ENCODE results near the gene SIGMAR1. TPM values are rescaled to one million over a fixed set of nuclear protein-coding genes. Genes with fewer than 3 reads are reported as not detected.

The SIGMAR1 gene
- total RNA-seq, 4 donors from 2014 or later, result 73.4 to 90.3 (median 83.9) TPM

DNA sequence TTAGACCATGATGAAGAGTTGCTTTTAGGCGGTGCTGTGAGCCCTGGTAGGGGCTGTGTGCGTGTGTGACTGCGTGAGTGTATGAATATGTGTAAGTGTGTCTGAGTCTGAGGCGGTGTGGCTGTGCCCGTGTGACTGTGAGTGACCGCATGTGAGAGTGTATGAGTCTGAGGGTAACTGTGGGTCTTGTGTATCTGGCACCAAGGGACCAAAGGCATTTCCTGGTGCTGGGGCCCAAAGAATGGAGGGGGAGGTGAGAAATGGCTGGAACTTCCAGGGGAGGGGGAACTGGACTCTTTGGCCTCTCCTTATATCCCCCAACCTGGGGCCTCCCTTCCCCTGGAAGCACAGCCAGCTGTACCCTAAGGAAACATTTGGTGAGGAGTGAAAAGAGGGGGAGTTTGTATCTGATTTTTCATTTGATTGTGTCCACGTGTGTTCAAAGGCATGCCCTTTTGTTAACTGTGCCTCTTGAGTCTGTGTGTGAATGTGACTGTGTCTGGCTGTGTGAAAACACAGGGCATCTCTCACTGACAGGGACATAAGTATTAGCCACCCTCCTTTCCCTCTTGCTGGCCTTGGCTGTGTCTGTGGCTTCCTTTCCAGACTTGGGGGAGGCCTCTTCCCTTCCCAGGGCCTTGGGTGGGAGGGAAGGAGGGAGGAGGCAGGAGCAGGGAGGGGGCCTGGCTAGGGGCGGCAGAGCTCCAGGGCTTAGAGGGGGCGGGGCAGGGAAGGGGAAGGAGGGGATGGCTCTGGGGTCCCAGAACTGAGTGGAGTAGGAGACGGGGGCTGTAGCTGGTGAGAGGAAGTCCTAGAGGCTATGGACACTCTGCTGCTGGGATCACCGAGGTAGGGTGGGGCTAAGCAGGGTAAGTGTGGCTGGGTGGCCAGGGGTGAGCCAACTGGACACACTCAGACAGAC, 15.8 kb upstream of the SIGMAR1 start:
- peaks cover 45 to 63% (median 56%) of the 10 kb centered on the region in 4 donors for H3K4me1 ChIP-seq
- intact Hi-C loops (cut with DNase I), result loop anchor here (10.0 kb wide), 1 partner anchor 59 kb away; no protein-coding TSS in a partner anchor

DNA sequence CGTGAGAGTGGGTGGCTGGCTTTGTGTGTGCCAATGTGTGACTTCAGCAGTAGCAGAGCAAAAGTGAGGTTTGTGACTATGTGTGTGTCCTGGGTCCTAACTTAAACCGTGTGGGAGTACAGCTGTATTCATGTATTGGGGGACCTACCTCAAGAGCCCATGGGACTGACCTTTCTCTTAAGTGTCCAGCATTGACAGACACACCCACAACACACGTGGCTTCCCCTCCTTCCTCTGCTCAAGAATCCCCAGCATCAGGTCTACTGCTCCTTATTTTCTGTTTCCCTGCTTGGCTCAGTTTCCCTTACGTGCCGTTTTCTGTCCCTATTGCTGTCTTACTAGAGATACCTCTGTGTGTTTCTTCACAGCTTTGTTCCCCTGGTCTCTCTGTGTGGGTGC, 15.0 kb upstream of the SIGMAR1 start:
- Histone ChIP-seq H3K27ac (replicated peaks in 1 of 4) (peak overlapping the region; percentile 80 to 83 (median 82)), H3K4me3 (peak overlapping the region; percentile 51 to 62 (median 58)), H3K4me1 (peaks cover 53 to 71% (median 64%) of the 10 kb centered on the region in 4 donors), H3K27me3 (no peaks in the 10 kb centered on the region), H3K36me3 (peaks cover 10 to 26% (median 20%) of the 10 kb centered on the region in 4 donors), H3K9me3 (no peaks in the 10 kb centered on the region)
- TF ChIP-seq POLR2AphosphoS5 (IDR thresholded peaks at IDR 0.05), result no peak
- TF ChIP-seq, protein P1, sequence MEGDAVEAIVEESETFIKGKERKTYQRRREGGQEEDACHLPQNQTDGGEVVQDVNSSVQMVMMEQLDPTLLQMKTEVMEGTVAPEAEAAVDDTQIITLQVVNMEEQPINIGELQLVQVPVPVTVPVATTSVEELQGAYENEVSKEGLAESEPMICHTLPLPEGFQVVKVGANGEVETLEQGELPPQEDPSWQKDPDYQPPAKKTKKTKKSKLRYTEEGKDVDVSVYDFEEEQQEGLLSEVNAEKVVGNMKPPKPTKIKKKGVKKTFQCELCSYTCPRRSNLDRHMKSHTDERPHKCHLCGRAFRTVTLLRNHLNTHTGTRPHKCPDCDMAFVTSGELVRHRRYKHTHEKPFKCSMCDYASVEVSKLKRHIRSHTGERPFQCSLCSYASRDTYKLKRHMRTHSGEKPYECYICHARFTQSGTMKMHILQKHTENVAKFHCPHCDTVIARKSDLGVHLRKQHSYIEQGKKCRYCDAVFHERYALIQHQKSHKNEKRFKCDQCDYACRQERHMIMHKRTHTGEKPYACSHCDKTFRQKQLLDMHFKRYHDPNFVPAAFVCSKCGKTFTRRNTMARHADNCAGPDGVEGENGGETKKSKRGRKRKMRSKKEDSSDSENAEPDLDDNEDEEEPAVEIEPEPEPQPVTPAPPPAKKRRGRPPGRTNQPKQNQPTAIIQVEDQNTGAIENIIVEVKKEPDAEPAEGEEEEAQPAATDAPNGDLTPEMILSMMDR (IDR thresholded peaks at IDR 0.05), result no peak
- no peak for TF ChIP-seq EP300 (IDR thresholded peaks at IDR 0.05)
- TF ChIP-seq POLR2A (IDR thresholded peaks at IDR 0.05; ENCODE audit: low read depth), result no peak
- DNase-seq (ENCODE audit: extremely low spot score), result no peak
- intact Hi-C loops (cut with DNase I), result loop anchor here (10.0 kb wide), 1 partner anchor 58 kb away; no protein-coding TSS in a partner anchor
- WGBS, result 16% methylated on average over 5 of the region's 5 CpGs

More for the DNA sequence above, 15.8 kb upstream of the SIGMAR1 start:
- Histone ChIP-seq H3K9me3 (no peaks in the 10 kb centered on the region), H3K27me3 (no peaks in the 10 kb centered on the region), H3K4me3 (peak overlapping the region; percentile 51 to 62 (median 58)), H3K36me3 (peaks cover 10 to 29% (median 21%) of the 10 kb centered on the region in 4 donors), H3K27ac (replicated peaks in 1 of 4) (peak overlapping the region; percentile 80 to 83 (median 82))
- no peak for TF ChIP-seq POLR2A (IDR thresholded peaks at IDR 0.05; ENCODE audit: low read depth)
- TF ChIP-seq EP300 (IDR thresholded peaks at IDR 0.05), result no peak
- TF ChIP-seq, protein P1 (IDR thresholded peaks at IDR 0.05), result no peak
- TF ChIP-seq POLR2AphosphoS5 (IDR thresholded peaks at IDR 0.05), result no peak
- no peak for DNase-seq (ENCODE audit: extremely low spot score)
- 36% methylated on average over 11 of the region's 11 CpGs for WGBS

DNA sequence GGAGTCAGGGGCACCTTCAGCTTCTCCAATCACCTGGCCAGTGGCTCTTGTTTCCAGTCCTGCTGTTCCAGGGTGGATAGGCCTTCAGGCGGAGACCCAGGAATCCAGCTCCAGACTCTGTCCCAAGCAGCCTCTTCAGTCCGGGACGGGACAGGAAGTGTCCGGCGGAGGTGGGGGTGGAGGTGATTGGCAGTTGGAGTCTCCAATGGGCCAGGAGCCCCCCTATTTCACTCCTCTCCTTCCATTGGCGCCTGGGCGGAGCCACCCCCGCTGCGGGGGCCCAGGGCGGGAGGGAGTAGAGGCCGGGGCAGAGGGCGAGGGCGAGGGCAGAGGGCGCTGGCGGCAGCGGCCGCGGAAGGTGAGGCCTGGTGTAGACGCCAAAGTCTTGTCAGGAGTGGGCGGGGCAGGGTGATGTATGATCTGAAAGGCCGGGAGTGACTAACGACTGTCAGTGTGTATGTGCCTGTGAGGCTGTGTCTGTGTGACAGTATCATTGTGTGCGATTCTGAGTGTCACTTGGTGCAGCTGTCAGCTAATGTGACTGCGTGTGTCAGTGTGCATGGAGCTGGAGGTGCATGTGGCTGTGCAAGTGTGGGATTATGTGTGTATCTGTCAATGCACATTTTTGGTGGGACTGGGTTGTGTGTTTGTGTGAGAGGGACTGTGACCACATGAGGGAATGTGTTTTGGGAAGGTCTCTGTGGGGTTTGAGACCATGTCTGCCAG, 14.5 kb upstream of the SIGMAR1 start, which contains the start of gene IL11RA:
Gene IL11RA, plus strand, starts transcription at position 310 of the 726 bp plus-strand sequence. CDS start 3,033 bp downstream, outside the sequence.
- intact Hi-C loops (cut with DNase I), result loop anchor here (10.0 kb wide), 1 partner anchor 57 kb away; no protein-coding TSS in a partner anchor

DNA sequence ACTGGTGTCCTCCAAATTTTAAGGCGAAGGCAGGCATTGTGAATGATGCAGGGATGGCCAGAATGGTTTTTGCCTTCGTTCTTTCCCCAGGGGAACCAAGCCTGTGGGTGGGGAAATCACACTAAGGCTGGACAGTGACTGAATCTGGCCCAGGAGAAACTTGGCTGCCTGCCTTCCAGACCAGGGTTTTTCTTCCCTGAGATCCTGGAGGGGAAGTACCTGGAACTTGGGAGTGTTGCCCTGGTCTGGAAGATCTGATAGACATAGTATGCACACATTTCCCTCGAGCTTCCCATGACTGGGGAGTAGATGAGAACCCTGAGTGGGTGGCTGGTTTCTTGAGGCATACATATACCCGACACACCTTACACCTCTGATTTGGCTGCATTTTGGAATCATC, 13.7 kb upstream of the SIGMAR1 start:
- Histone ChIP-seq H3K9me3 (no peaks in the 10 kb centered on the region), H3K36me3 (peaks cover 10 to 20% (median 16%) of the 10 kb centered on the region in 4 donors), H3K4me3 (peak overlapping the region; percentile 51 to 62 (median 58)), H3K4me1 (peaks cover 60 to 80% (median 74%) of the 10 kb centered on the region in 4 donors), H3K27ac (replicated peaks in 1 of 4) (peak overlapping the region; percentile 80 to 83 (median 82)), H3K27me3 (no peaks in the 10 kb centered on the region)
- no peak for DNase-seq (ENCODE audit: extremely low spot score)
- intact Hi-C loops (cut with DNase I), result loop anchor here (10.0 kb wide), 1 partner anchor 57 kb away; no protein-coding TSS in a partner anchor
- TF ChIP-seq POLR2A (IDR thresholded peaks at IDR 0.05; ENCODE audit: low read depth) (no peak), POLR2AphosphoS5 (IDR thresholded peaks at IDR 0.05) (no peak), EP300 (IDR thresholded peaks at IDR 0.05) (no peak)
- WGBS, result 21% methylated on average over 3 of the region's 4 CpGs

More for the DNA sequence above, 14.5 kb upstream of the SIGMAR1 start, which contains the start of gene IL11RA:
- H3K27me3 ChIP-seq, result no peaks in the 10 kb centered on the region
- 17% methylated on average over 20 of the region's 24 CpGs for WGBS
- H3K4me1 ChIP-seq, result peaks cover 59 to 77% (median 70%) of the 10 kb centered on the region in 4 donors
- peak; percentile 96 for DNase-seq (ENCODE audit: extremely low spot score)
- peak within 1 kb of the TSS; percentile 80 to 83 (median 82) for H3K27ac ChIP-seq (replicated peaks in 1 of 4)
- H3K36me3 ChIP-seq, result peaks cover 10 to 21% (median 18%) of the 10 kb centered on the region in 4 donors
- H3K4me3 ChIP-seq, result peak within 1 kb of the TSS; percentile 51 to 62 (median 58)
- TF ChIP-seq, protein P1 (IDR thresholded peaks at IDR 0.05), result no peak
- TF ChIP-seq EP300 (IDR thresholded peaks at IDR 0.05) (no peak), POLR2AphosphoS5 (IDR thresholded peaks at IDR 0.05) (peak; percentile 79 to 86)
- H3K9me3 ChIP-seq, result no peaks in the 10 kb centered on the region
